MM.1S (cell line): Measurements from ENCODE around the gene ROR2.

Source experiments
- CTCF ChIP-seq: fragments of 300-600 bp; sonication (generic); IDR thresholded peaks from 2 replicates; pipeline ENCODE4 v1.5.1; 2016; ENCODE audit warnings: antibody characterized with exemption, low read length, mixed read lengths
- EZH2 ChIP-seq: fragments of 300-600 bp; sonication (generic); optimal IDR thresholded peaks from 2 replicates; pipeline ENCODE3; 2017; ENCODE audit warnings: low read depth, mild to moderate bottlenecking, antibody characterized with exemption, low read length, mixed read lengths

GRCh38 chr9:91578911-91579310 lies 371.1 kb downstream of the ROR2 start:
- no peak for TF ChIP-seq CTCF
- TF ChIP-seq EZH2: no peak
